Measurements from ENCODE around the gene HIBCH. TPM values are rescaled to one million over a fixed set of nuclear protein-coding genes. Genes with fewer than 3 reads are reported as not detected.
"Not testable (repeated sequence)": the region's sequence is repeated elsewhere in the genome, so short reads cannot be mapped to it uniquely, and the experiment has no call there.

The HIBCH gene
- polyA plus RNA-seq, 2 of the 4 experiments (the other 2 are of a cell fraction), result 21.8 to 26.9 TPM

DNA sequence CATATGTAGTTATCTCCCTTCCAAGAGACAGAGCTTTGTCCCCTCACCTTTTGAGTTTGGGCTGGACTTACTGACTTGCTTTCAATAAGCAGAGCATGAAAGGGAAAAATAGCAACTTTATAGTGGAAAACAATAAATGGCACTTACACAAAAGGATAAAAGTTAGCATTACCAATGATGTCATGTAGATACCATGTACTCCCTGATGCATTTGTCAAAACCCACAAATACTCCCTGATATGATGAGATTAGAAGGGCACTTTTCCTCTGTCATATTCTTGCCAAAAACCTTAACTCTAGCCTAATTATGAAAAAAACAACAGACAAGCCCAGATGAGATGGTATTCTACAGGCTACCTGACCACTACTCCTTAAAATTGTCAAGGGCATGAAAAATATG, 16.0 kb downstream of the HIBCH start:
- FAIRE-seq (no peak), ATAC-seq (no peak), DNase-seq (ENCODE audit: low read depth in 1 of 2, low spot score in 1 of 2) (no peak)
- no peak overlapping the region for H3K27ac ChIP-seq
- no peaks in the 10 kb centered on the region for H3K9me3 ChIP-seq
- ChIA-PET POLR2A (no interaction called here), CTCF (no interaction called here)
- H3K4me3 ChIP-seq, result no peak overlapping the region
- no peaks in the 10 kb centered on the region for H3K4me1 ChIP-seq
- H3K4me2 ChIP-seq, result no peak overlapping the region
- TF ChIP-seq SREBF2 (IDR thresholded peaks at IDR 0.05) (no peak), CTCF (IDR thresholded peaks at IDR 0.05) (no peak)

- no peaks in the 10 kb centered on the region for H3K9me3 ChIP-seq
- TF ChIP-seq GATA3 (IDR thresholded peaks at IDR 0.05; ENCODE audit: borderline replicate concordance) (no peak), EHMT2 (IDR thresholded peaks at IDR 0.05; ENCODE audit: low read depth) (no peak), HOXA7 (CRISPR knock-in tag; IDR thresholded peaks at IDR 0.05) (no peak), MYC (IDR thresholded peaks at IDR 0.05; ENCODE audit: borderline replicate concordance, low read length) (no peak), HOXB13 (CRISPR knock-in tag; IDR thresholded peaks at IDR 0.05; ENCODE audit: low read depth) (no peak), EHF (CRISPR knock-in tag; IDR thresholded peaks at IDR 0.05) (no peak), JUNB (IDR thresholded peaks at IDR 0.05) (no peak), NFE2L2 (conservative IDR thresholded peaks at IDR 0.05; ENCODE audit: low read length) (no peak)
- no peak for FAIRE-seq
- no peak for ATAC-seq
- POLR2A ChIA-PET, result no interaction called here
- H3K4me1 ChIP-seq, result no peaks in the 10 kb centered on the region
- 96% methylated on average over 1 of the region's 1 CpG for WGBS (ENCODE audit: missing lambda C conversion rate)
- no peak for DNase-seq (ENCODE audit: low read depth in 1 of 2, low spot score in 1 of 2)
- CTCF ChIA-PET, result interaction anchor here (0.7 to 1.8 kb wide), 4 partner anchors 15 to 550 kb away, joined by 3 to 6 read pairs (median 4); no protein-coding TSS in a partner anchor
- H3K27ac ChIP-seq, result no peak overlapping the region
- no peak overlapping the region for H3K4me2 ChIP-seq
- no peak overlapping the region for H3K4me3 ChIP-seq
These were observed 17.6 kb downstream of the HIBCH start for GRCh38 chr2:190302052-190302451.

DNA sequence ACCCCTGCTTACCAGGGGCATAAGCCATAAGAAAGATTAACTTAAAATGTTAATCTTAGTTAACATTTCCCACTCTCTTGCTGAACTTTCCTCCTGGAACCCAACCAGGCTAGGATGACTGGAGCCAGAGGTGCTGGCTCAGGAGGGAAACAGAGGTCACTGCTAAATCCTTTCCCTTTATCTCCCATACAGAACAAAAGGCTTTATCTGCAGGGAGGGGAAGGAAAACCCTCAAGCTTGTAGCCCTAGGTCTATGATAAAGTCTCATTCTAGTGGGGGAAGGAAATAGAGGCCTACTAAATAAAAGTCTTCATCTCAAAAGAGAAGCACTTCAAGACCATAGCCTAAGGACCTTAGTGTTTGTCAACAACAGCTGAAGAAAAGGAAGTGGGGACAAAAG, 18.6 kb downstream of the HIBCH start:
- ChIA-PET POLR2A (no interaction called here), CTCF (interaction anchor here (1.0 to 1.1 kb wide), 2 partner anchors 19 to 32 kb away, joined by 3 read pairs; no protein-coding TSS in a partner anchor)
- no peak overlapping the region for H3K4me3 ChIP-seq
- H3K9me3 ChIP-seq, result no peaks in the 10 kb centered on the region
- H3K4me2 ChIP-seq, result no peak overlapping the region
- FAIRE-seq (no peak), DNase-seq (ENCODE audit: low read depth in 1 of 2, low spot score in 1 of 2) (no peak), ATAC-seq (no peak)
- TF ChIP-seq PHF8 (IDR thresholded peaks at IDR 0.05; ENCODE audit: borderline replicate concordance, low read depth), result no peak
- no peak for TF ChIP-seq HOXB13 (CRISPR knock-in tag; IDR thresholded peaks at IDR 0.05; ENCODE audit: low read depth)
- TF ChIP-seq EHMT2 (IDR thresholded peaks at IDR 0.05; ENCODE audit: low read depth), result no peak
- TF ChIP-seq MAFK (IDR thresholded peaks at IDR 0.05; ENCODE audit: partially characterized antibody), result no peak
- TF ChIP-seq CEBPB (IDR thresholded peaks at IDR 0.05), result no peak
- TF ChIP-seq KDM1A (IDR thresholded peaks at IDR 0.05; ENCODE audit: low read depth), result no peak
- TF ChIP-seq ZSCAN20 (CRISPR knock-in tag; IDR thresholded peaks at IDR 0.05), result no peak
- no peak for TF ChIP-seq NPAS2 (CRISPR knock-in tag; IDR thresholded peaks at IDR 0.05; ENCODE audit: borderline replicate concordance)
- TF ChIP-seq SMC3 (IDR thresholded peaks at IDR 0.05), result no peak
- H3K4me1 ChIP-seq, result no peaks in the 10 kb centered on the region
- H3K27ac ChIP-seq, result no peak overlapping the region

DNA sequence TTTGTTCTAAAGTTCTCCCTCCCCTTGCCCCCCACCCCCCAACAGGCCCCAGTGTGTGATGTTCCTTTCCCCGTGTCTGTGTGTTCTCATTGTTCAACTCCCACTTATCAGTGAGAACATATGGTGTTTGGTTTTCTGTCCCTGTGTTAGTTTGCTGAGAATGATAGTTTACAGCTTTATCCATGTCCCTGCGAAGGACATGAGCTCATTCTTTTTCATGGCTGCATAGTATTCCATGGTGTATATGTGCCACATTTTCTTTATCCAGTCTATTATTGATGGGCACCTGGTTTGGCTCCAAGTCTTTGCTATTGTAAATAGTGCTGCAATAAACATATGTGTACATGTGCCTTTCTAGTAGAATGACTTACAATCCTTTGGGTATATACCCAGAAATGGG, 21.7 kb downstream of the HIBCH start:
- H3K4me3 ChIP-seq; DNase-seq (ENCODE audit: low read depth in 1 of 2, low spot score in 1 of 2); POLR2A ChIA-PET; FAIRE-seq; ATAC-seq; H3K27ac ChIP-seq; H3K4me1 ChIP-seq; CTCF ChIA-PET; H3K9me3 ChIP-seq; H3K4me2 ChIP-seq: not testable (repeated sequence)
- WGBS (ENCODE audit: missing lambda C conversion rate), result 95% methylated on average over 2 of the region's 2 CpGs

- CTCF ChIA-PET, result no interaction called here
- no peaks in the 10 kb centered on the region for H3K9me3 ChIP-seq
- WGBS (ENCODE audit: missing lambda C conversion rate), result 62% methylated on average over 2 of the region's 2 CpGs
- ATAC-seq (no peak), FAIRE-seq (no peak), DNase-seq (ENCODE audit: low read depth in 1 of 2, low spot score in 1 of 2) (no peak)
- H3K4me3 ChIP-seq, result no peak overlapping the region
- no peaks in the 10 kb centered on the region for H3K4me1 ChIP-seq
- POLR2A ChIA-PET, result no interaction called here
- no peak overlapping the region for H3K4me2 ChIP-seq
- TF ChIP-seq RARB (CRISPR knock-in tag; IDR thresholded peaks at IDR 0.05) (no peak), ZSCAN20 (CRISPR knock-in tag; IDR thresholded peaks at IDR 0.05) (no peak), EHMT2 (IDR thresholded peaks at IDR 0.05; ENCODE audit: low read depth) (no peak), ATOH8 (CRISPR knock-in tag; IDR thresholded peaks at IDR 0.05; ENCODE audit: low read depth) (no peak), SMC3 (IDR thresholded peaks at IDR 0.05) (no peak), TP53 (CRISPR knock-in tag; IDR thresholded peaks at IDR 0.05) (no peak), E2F6 (IDR thresholded peaks at IDR 0.05; ENCODE audit: borderline replicate concordance, low read depth) (no peak), CHD4 (IDR thresholded peaks at IDR 0.05; ENCODE audit: borderline replicate concordance) (no peak)
- H3K27ac ChIP-seq, result no peak overlapping the region
These were observed 35.8 kb downstream of the HIBCH start for GRCh38 chr2:190283783-190284182.

All from A549 (cell line).